GM15510 (cell line): Measurements from ENCODE around the gene GRM4.

Source experiments
- POLR2A ChIP-seq: IDR thresholded peaks from 3 replicates; pipeline ENCODE4 v1.6.1; 2011; ENCODE audit warnings: borderline replicate concordance; ENCODE audit not compliant: insufficient read length; ENCODE audit errors: extremely low read depth

The GRM4 gene

GRCh38 chr6:34049395-34050342, 96.2 kb downstream of the GRM4 start:
- TF ChIP-seq POLR2A: no peak

DNA sequence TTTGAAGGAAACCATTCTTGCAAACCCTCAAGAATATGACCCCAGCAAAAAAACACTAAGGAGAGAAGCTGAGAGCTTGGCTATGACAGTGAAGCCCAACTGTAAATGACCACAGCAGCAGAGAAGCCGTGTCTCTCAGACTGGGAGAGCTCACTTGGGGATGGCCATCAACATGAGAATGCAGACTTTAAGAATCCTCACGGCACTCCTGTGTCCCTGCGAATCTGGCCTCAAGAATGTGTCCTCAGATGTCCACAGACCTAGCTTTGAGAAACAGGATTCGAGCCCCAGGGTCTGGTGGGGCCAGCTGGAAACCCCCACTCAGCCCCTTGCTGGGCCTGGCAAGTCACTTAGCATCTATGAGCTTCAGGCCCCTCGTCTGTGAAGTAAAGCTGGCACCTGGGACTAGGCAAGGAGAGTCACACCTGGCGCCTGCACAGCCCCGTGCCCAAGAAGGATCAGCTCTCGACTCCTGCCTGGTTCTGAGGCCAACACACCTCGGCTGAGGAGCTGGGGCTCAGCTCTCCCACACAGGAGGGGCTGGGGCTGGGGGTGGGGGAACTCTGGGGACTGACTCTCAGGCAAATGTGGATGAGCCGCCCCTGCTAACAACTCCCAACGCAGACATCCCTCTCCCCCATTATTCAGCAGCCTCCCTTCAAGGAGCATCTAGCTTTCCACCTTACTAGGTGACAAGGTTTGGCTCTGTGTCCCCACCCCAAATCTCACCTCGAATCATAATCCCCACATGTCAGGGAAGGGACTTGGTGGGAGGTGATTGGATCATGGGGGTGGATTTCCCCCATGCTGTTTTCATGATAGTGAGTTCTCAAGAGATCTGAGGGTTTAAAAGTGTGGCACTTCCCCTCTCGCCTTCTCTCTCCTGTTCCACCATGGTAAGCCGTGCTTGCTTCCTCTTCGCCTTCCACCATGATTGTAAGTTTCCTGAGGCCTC, 97.7 kb downstream of the GRM4 start:
- no peak for TF ChIP-seq POLR2A

- TF ChIP-seq POLR2A: no peak
Measured at GRCh38 chr6:34046617-34047016, 99.3 kb downstream of the GRM4 start.

- no peak for TF ChIP-seq POLR2A
Measured at GRCh38 chr6:34045771-34046170, 100.1 kb downstream of the GRM4 start.

GRCh38 chr6:34044945-34045595, 100.8 kb downstream of the GRM4 start:
- TF ChIP-seq POLR2A: no peak

GRCh38 chr6:34043359-34043758, 102.5 kb downstream of the GRM4 start:
- TF ChIP-seq POLR2A: no peak

GRCh38 chr6:34041385-34041784, 104.5 kb downstream of the GRM4 start:
- TF ChIP-seq POLR2A: no peak

DNA sequence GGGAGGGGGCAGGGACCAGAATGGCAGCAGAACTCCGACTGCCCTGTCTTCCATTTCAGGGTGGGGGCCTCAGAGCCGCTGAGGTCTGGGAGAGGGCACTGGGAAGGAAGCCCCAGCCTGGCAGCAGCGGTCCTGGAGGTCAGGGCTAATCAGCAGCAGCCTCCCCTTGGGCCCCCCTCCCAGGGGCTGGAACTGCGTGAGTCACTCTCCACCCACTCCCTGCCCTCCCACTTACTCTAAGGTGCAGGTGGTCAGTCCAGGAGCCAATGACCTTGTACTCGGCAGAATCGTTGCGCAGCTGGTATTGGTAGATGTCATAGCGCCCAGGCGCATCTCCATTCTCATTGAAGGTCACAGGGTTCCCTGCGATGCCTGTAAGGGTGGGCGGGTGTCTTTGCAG, 105.9 kb downstream of the GRM4 start:
- no peak for TF ChIP-seq POLR2A

- no peak for TF ChIP-seq POLR2A
Measured at GRCh38 chr6:34037151-34037550, 108.7 kb downstream of the GRM4 start.

- no peak for TF ChIP-seq POLR2A
Measured at GRCh38 chr6:34036357-34037069, 109.4 kb downstream of the GRM4 start.

- no peak for TF ChIP-seq POLR2A
Measured at GRCh38 chr6:34035704-34036356, 110.1 kb downstream of the GRM4 start.

GRCh38 chr6:34035161-34035560, 110.7 kb downstream of the GRM4 start:
- TF ChIP-seq POLR2A: no peak

DNA sequence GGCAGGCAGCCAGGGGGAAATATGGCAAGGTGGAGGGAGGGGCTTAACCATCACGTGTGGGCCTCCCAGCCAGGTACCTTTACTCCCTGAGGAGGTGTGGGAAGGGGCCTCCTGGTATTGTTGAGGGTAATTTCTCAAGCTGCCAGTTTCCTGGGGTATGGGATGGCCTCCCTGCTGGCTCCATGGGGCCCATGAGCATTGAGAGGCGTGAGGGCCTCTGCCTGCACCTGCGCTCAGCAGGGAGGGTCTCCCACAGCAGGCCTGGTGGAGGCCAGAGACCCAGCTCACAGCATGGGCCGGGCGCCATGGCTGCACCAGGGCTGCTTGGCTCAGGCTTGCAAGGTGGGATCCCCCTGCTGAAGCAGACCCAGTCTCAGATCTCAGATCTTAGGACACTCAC, 113.0 kb downstream of the GRM4 start:
- TF ChIP-seq POLR2A: no peak

DNA sequence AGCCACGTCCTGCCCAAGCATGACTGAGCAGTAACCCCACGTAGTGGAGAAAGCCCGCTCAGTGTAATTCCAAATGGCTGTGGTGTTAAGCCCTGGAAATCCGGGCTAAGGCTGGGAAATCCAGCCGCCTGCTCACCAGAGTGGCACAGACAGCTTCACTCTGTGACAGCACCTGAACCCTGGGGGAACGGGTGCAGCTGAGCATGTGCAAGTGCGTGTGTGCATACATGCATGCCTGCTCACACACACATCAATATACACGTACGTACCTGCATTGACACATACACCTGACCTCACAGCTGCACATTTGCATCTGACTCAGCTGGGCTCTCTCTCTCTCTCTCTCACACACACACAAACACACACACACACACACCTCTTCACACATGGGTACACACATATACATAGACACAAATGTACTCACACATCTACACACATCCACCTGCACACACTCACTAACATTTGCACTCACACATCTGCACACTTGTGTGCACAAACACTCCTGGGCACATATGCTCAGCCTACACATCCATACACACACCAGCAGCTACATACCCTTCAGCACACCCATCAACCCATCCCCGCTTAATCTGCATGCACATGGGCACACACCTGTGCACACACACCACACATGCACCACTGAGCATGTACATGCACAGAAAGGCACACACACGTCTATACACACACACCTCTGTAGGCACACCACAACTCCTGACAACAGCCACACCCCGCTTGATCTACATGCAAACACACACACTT, 114.1 kb downstream of the GRM4 start:
- no peak for TF ChIP-seq POLR2A
